ENCODE results near the gene PDE4C.

GRCh38 chr19:18273561-18274218 lies 47.5 kb upstream of the PDE4C start:
- TF ChIP-seq CTCF (IDR thresholded peaks at IDR 0.05 in 8 of 11, conservative IDR thresholded peaks at IDR 0.05 in 3 of 11) (no peak), POLR2A (IDR thresholded peaks at IDR 0.05) (no peak)
